Caco-2 (cell line): ENCODE measurements around the gene RGMA. TPM values are rescaled to one million over a fixed set of nuclear protein-coding genes. Genes with fewer than 3 reads are reported as not detected.

Source experiments
- BruUV-seq: library from RNA; stranded (reverse); fragments of 400-500 nt; replicated peaks from 2 replicates; lab custom pipeline; 2021; lab: Mats Ljungman, UMichigan
- CTCF ChIA-PET: fragments of 300-600 bp; sonication (Branson Sonifier 250); formaldehyde crosslinking; loops from one replicate; lab custom pipeline; 2022; ENCODE audit warnings: antibody characterized with exemption; lab: Charles Lee
- POLR2A ChIA-PET: fragments of 300-600 bp; sonication (Branson Sonifier 250); formaldehyde crosslinking; loops from one replicate; lab custom pipeline; 2022; ENCODE audit warnings: antibody characterized with exemption; lab: Charles Lee
- DNase-seq, 2 experiments: peaks; one replicate each; pipeline versions ENCODE4 v3.0.0 to v3.0.0-alpha.2; 2020 to 2022
- H3K27me3 ChIP-seq: replicated peaks from 2 replicates; pipeline ENCODE4 v1.6.0; 2011; ENCODE audit warnings: low read length; ENCODE audit not compliant: control insufficient read depth, insufficient read depth
- H3K36me3 ChIP-seq: 2 replicates; pipeline ENCODE4 v1.5.1; 2011; ENCODE audit warnings: low read length; ENCODE audit not compliant: control insufficient read depth, insufficient read depth
- H3K4me1 ChIP-seq: fragments of 250-450 bp; sonication (Bioruptor Pico); 2 replicates; pipeline ENCODE4 v1.5.1; 2020; ENCODE audit warnings: mild to moderate bottlenecking
- H3K4me3 ChIP-seq: 2 replicates; pipeline ENCODE4 v1.5.1; 2011; ENCODE audit warnings: low read depth, mild to moderate bottlenecking, control low read depth, low read length
- H3K9me3 ChIP-seq: fragments of 250-450 bp; sonication (Bioruptor Pico); 2 replicates; pipeline ENCODE4 v1.5.1; 2020; ENCODE audit warnings: mild to moderate bottlenecking, moderate library complexity
- H3K27ac Mint-ChIP-seq: one replicate; pipeline ENCODE4 v1.8.0; 2022; ENCODE audit warnings: mixed read lengths; ENCODE audit not compliant: unreplicated experiment
- H3K27me3 Mint-ChIP-seq: one replicate; pipeline ENCODE4 v1.8.0; 2022; ENCODE audit warnings: mixed read lengths; ENCODE audit not compliant: insufficient read depth, unreplicated experiment
- H3K36me3 Mint-ChIP-seq: one replicate; pipeline ENCODE4 v1.8.0; 2022; ENCODE audit warnings: mild to moderate bottlenecking, mixed read lengths; ENCODE audit not compliant: insufficient read depth, unreplicated experiment
- H3K4me1 Mint-ChIP-seq: one replicate; pipeline ENCODE4 v1.8.0; 2022; ENCODE audit warnings: low read depth, mixed read lengths; ENCODE audit not compliant: unreplicated experiment
- H3K4me3 Mint-ChIP-seq: one replicate; pipeline ENCODE4 v1.8.0; 2022; ENCODE audit warnings: mild to moderate bottlenecking, moderate library complexity, mixed read lengths; ENCODE audit not compliant: unreplicated experiment
- H3K9me3 Mint-ChIP-seq: one replicate; pipeline ENCODE4 v1.8.0; 2022; ENCODE audit warnings: mixed read lengths; ENCODE audit not compliant: unreplicated experiment
- intact Hi-C: fragments of 100-400 bp; cut with micrococcal nuclease; formaldehyde crosslinking; loops from one replicate; pipeline ENCODE4 v1.10.0; 2022; ENCODE audit not compliant: unreplicated experiment
- total RNA-seq: library from RNA; stranded (reverse); gene quantifications from 2 replicates; pipeline ENCODE4 v1.2.3, GENCODE V29; 2022
- TF ChIP-seq, protein P1 (sequence below), 2 experiments: fragments of 200-600 bp in 1 of 2; IDR thresholded peaks; 1 replicate in 1 of 2; 2 replicates in 1 of 2; pipeline versions ENCODE4 v1.5.1 to v1.8.0; 2011 to 2022; ENCODE audit warnings: antibody characterized with exemption in 1 of 2, control low read depth in 1 of 2, inconsistent platforms in 1 of 2, low read depth in 1 of 2, low read length in 1 of 2, mild to moderate bottlenecking in 1 of 2, moderate library complexity in 1 of 2; ENCODE audit not compliant: insufficient read depth in 1 of 2, severe bottlenecking in 1 of 2, unreplicated experiment in 1 of 2

RGMA gene
- total RNA-seq, 1 experiment from 2014 or later, result 4.5 TPM

DNA sequence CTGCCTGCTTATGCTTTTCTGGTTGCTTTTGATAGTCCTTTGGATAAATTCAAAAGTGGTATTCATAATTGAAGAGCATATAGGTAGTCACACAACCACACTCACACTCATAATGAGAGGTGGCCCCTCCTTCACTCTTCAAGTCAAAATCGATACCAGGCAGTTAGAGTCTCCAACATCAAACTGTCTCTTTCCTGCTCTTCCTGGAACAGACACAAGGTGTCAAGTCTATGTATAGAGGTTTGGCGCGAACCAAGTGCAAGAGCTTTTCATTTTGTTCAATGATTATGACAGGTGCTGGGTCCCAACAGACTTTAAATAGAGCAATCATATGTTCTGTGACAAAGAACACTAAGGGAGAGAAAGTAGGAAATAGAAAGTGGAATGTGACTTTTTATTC, 29.9 kb upstream of the RGMA start:
- POLR2A ChIA-PET, result no interaction called here
- TF ChIP-seq, protein P1, sequence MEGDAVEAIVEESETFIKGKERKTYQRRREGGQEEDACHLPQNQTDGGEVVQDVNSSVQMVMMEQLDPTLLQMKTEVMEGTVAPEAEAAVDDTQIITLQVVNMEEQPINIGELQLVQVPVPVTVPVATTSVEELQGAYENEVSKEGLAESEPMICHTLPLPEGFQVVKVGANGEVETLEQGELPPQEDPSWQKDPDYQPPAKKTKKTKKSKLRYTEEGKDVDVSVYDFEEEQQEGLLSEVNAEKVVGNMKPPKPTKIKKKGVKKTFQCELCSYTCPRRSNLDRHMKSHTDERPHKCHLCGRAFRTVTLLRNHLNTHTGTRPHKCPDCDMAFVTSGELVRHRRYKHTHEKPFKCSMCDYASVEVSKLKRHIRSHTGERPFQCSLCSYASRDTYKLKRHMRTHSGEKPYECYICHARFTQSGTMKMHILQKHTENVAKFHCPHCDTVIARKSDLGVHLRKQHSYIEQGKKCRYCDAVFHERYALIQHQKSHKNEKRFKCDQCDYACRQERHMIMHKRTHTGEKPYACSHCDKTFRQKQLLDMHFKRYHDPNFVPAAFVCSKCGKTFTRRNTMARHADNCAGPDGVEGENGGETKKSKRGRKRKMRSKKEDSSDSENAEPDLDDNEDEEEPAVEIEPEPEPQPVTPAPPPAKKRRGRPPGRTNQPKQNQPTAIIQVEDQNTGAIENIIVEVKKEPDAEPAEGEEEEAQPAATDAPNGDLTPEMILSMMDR (IDR thresholded peaks at IDR 0.05; ENCODE audit: insufficient read depth in 1 of 2, low read depth in 1 of 2, low read length in 1 of 2, severe bottlenecking in 1 of 2, unreplicated experiment in 1 of 2), result no peak
- no TSS peak for BruUV-seq
- Mint-ChIP-seq H3K9me3 (no peaks in the 10 kb centered on the region), H3K4me1 (no peaks in the 10 kb centered on the region), H3K36me3 (no peaks in the 10 kb centered on the region), H3K27ac (no peak overlapping the region), H3K27me3 (peaks cover 3% of the 10 kb centered on the region), H3K4me3 (no peak overlapping the region)
- Histone ChIP-seq H3K36me3 (no peaks in the 10 kb centered on the region), H3K4me3 (no peak overlapping the region), H3K4me1 (no peaks in the 10 kb centered on the region), H3K27me3 (no peaks in the 10 kb centered on the region), H3K9me3 (no peaks in the 10 kb centered on the region)
- DNase-seq, result no peak
- CTCF ChIA-PET, result no interaction called here
- intact Hi-C loops, result no loop called here

DNA sequence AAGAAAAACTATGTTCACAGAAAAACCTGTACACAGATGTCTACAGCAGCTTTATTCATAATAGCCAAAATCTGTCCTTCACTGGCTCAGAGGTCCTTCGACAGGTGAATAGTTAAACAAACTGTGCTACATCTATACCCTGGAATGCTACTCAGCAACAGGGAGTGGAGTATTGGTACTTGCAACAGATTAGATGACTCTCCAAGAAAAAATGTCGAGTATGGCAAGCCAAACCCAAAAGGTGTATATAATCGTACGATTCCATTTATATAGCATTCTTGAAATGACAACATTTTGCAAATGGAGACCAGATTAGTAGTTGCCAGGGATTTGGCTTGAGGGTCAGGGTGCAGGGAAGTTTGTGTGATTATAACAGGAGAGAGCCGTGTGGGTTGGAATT, 22.4 kb upstream of the RGMA start:
- H3K4me3 Mint-ChIP-seq, result no peak overlapping the region
- POLR2A ChIA-PET, result no interaction called here
- peak overlapping the region; percentile 66 for H3K27ac Mint-ChIP-seq
- H3K36me3 Mint-ChIP-seq, result no peaks in the 10 kb centered on the region
- H3K4me3 ChIP-seq, result no peak overlapping the region
- TF ChIP-seq, protein P1 (IDR thresholded peaks at IDR 0.05; ENCODE audit: insufficient read depth in 1 of 2, low read depth in 1 of 2, low read length in 1 of 2, severe bottlenecking in 1 of 2, unreplicated experiment in 1 of 2), result no peak
- peaks cover 10% of the 10 kb centered on the region for H3K4me1 Mint-ChIP-seq
- H3K9me3 ChIP-seq, result no peaks in the 10 kb centered on the region
- no peaks in the 10 kb centered on the region for H3K27me3 Mint-ChIP-seq
- peak in 1 of 2 experiments; percentile 47 for DNase-seq
- intact Hi-C loops, result no loop called here
- no TSS peak for BruUV-seq
- H3K4me1 ChIP-seq, result peaks cover 8% of the 10 kb centered on the region
- H3K36me3 ChIP-seq, result no peaks in the 10 kb centered on the region
- CTCF ChIA-PET, result no interaction called here
- H3K27me3 ChIP-seq, result no peaks in the 10 kb centered on the region
- H3K9me3 Mint-ChIP-seq, result peaks cover 10% of the 10 kb centered on the region

DNA sequence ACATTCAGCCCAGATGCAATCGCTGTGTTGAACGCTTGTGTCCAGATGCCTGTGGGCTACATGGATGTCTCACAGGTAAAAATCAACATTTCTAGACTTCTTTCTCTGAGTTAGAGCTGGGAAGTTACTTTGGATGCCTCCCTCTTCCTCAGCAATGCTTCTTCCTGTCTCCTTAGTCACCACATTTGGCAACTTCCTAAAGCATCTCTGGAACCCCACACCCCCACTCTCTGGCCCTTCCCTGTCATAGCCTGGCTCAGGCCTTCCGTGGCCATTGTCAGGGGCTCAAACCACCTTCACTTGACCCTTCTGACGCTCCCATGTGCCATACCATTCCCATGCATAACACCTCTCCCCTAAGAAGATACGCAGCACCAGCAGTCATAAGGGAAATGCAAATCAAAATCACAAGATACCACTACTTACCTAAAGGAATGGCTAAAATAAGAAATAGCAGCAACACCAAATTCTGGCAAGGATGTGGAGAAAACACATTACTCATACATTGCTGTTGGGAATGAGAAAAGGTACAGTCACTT, 21.6 kb upstream of the RGMA start:
- TF ChIP-seq, protein P1 (IDR thresholded peaks at IDR 0.05; ENCODE audit: insufficient read depth in 1 of 2, low read depth in 1 of 2, low read length in 1 of 2, severe bottlenecking in 1 of 2, unreplicated experiment in 1 of 2), result no peak
- Mint-ChIP-seq H3K27ac (no peak overlapping the region), H3K4me3 (no peak overlapping the region), H3K9me3 (peaks cover 10% of the 10 kb centered on the region), H3K36me3 (no peaks in the 10 kb centered on the region), H3K4me1 (peaks cover 10% of the 10 kb centered on the region), H3K27me3 (no peaks in the 10 kb centered on the region)
- no TSS peak for BruUV-seq
- no peaks in the 10 kb centered on the region for H3K36me3 ChIP-seq
- H3K4me3 ChIP-seq, result no peak overlapping the region
- intact Hi-C loops, result no loop called here
- DNase-seq, result no peak
- ChIA-PET POLR2A (no interaction called here), CTCF (no interaction called here)
- no peaks in the 10 kb centered on the region for H3K9me3 ChIP-seq
- no peaks in the 10 kb centered on the region for H3K27me3 ChIP-seq
- peaks cover 8% of the 10 kb centered on the region for H3K4me1 ChIP-seq
